Measurements from ENCODE around the gene VPS41. TPM values are rescaled to one million over a fixed set of nuclear protein-coding genes. Genes with fewer than 3 reads are reported as not detected.

VPS41 gene
- total and polyA plus RNA-seq, 4 donors: 9.2 to 24.1 (median 16.1) TPM

DNA sequence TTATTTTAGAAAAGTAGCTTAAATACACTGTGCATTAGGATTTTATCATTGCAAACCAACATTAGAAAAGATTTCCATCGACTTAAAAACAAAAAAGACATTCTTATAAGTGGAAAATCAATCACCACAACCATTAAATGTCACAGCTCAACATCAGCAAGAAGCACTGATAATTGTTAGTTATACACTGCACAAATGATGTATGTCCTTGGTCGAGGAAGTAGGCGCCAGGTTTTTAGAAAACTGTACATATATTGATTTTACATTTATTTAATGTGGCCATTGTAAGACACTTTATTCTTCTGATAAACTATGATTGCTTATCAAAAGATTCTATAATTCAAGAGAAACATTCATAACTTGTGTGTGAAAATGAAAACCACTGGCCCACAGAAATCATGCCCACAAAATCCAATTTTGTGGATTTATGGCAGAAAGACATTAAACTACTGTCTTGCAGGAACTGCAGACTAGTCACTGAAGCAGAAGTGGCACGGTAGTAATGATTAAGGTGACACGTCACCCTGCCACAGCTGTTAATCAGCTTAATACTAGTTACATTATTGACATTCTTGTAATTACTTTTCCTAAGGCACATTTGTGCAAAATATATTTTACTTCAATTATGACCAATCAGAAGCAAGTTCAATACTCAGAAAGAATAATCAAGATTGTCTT is 79.4 kb downstream of the VPS41 start:
- Histone ChIP-seq H3K9ac (ENCODE audit: low read depth in 1 of 2, low read length in 2 of 2) (no peak overlapping the region), H3K36me3 (ENCODE audit: control insufficient read depth in 4 of 4, insufficient read depth in 3 of 4, low read depth in 1 of 4, low read length in 3 of 4) (no peaks in the 10 kb centered on the region), H3K9me3 (ENCODE audit: control insufficient read depth in 4 of 4, low read length in 3 of 4) (no peaks in the 10 kb centered on the region), H3K4me1 (ENCODE audit: control insufficient read depth in 4 of 4, insufficient read depth in 4 of 4, low read length in 3 of 4) (peaks cover 0 to 5% (median 3%) of the 10 kb centered on the region in 4 donors), H3K27ac (ENCODE audit: low read depth in 1 of 2, low read length in 2 of 2) (no peak overlapping the region), H3K27me3 (ENCODE audit: control insufficient read depth in 4 of 4, insufficient read depth in 4 of 4, low read length in 3 of 4) (no peaks in the 10 kb centered on the region), H3K4me3 (ENCODE audit: low read depth in 1 of 3, low read length in 3 of 3) (no peak overlapping the region)
- WGBS: 95% methylated on average over 5 of the region's 5 CpGs
- no peak for DNase-seq (ENCODE audit: low spot score)
- TF ChIP-seq SP1 (IDR thresholded peaks at IDR 0.05): no peak
- no peak for TF ChIP-seq MAX (IDR thresholded peaks at IDR 0.05)
- no peak for TF ChIP-seq FOXA1 (IDR thresholded peaks at IDR 0.05)
- TF ChIP-seq, protein P1, sequence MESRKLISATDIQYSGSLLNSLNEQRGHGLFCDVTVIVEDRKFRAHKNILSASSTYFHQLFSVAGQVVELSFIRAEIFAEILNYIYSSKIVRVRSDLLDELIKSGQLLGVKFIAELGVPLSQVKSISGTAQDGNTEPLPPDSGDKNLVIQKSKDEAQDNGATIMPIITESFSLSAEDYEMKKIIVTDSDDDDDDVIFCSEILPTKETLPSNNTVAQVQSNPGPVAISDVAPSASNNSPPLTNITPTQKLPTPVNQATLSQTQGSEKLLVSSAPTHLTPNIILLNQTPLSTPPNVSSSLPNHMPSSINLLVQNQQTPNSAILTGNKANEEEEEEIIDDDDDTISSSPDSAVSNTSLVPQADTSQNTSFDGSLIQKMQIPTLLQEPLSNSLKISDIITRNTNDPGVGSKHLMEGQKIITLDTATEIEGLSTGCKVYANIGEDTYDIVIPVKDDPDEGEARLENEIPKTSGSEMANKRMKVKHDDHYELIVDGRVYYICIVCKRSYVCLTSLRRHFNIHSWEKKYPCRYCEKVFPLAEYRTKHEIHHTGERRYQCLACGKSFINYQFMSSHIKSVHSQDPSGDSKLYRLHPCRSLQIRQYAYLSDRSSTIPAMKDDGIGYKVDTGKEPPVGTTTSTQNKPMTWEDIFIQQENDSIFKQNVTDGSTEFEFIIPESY (IDR thresholded peaks at IDR 0.05): no peak
- TF ChIP-seq, protein P2, sequence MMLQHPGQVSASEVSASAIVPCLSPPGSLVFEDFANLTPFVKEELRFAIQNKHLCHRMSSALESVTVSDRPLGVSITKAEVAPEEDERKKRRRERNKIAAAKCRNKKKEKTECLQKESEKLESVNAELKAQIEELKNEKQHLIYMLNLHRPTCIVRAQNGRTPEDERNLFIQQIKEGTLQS (IDR thresholded peaks at IDR 0.05): no peak
- no peak for TF ChIP-seq YY1 (IDR thresholded peaks at IDR 0.05)
- no peak for TF ChIP-seq NR2F2 (IDR thresholded peaks at IDR 0.05)
- TF ChIP-seq TAF1 (conservative IDR thresholded peaks at IDR 0.05): no peak
- no peak for TF ChIP-seq RXRA (IDR thresholded peaks at IDR 0.05)
- no peak for TF ChIP-seq RAD21 (IDR thresholded peaks at IDR 0.05)
- no peak for TF ChIP-seq EGR1 (IDR thresholded peaks at IDR 0.05; ENCODE audit: low read depth in 2 of 2)
- TF ChIP-seq HNF4A (conservative IDR thresholded peaks at IDR 0.05): no peak

DNA sequence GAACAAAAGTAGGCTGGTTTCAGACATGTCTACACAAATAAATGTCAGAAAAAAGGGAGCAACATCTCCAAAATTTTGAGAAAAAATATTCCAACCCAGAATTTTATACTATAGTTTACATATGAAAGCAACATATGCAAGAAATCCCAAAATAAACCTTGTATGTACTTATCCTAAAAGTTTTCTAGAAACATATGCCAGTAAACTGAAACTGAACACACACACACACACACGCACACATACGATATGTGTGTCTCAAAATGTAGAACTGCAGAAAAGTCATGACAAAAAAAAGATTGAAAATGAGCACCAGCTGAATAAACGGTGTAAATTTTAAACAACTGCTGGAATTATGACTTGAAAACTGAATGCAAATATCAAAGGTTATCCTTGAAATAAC is 81.0 kb downstream of the VPS41 start:
- no peak overlapping the region for H3K27ac ChIP-seq (ENCODE audit: low read depth in 1 of 2, low read length in 2 of 2)

More for the DNA sequence above, 81.0 kb downstream of the VPS41 start:
- Histone ChIP-seq H3K4me3 (ENCODE audit: low read depth in 1 of 3, low read length in 3 of 3) (no peak overlapping the region), H3K9me3 (ENCODE audit: control insufficient read depth in 4 of 4, low read length in 3 of 4) (no peaks in the 10 kb centered on the region), H3K4me1 (ENCODE audit: control insufficient read depth in 4 of 4, insufficient read depth in 4 of 4, low read length in 3 of 4) (peaks cover 0 to 5% (median 3%) of the 10 kb centered on the region in 4 donors), H3K27me3 (ENCODE audit: control insufficient read depth in 4 of 4, insufficient read depth in 4 of 4, low read length in 3 of 4) (no peaks in the 10 kb centered on the region), H3K9ac (ENCODE audit: low read depth in 1 of 2, low read length in 2 of 2) (no peak overlapping the region), H3K36me3 (ENCODE audit: control insufficient read depth in 4 of 4, insufficient read depth in 3 of 4, low read depth in 1 of 4, low read length in 3 of 4) (no peaks in the 10 kb centered on the region)
- 93% methylated on average over 3 of the region's 3 CpGs for WGBS
- TF ChIP-seq HNF4A (conservative IDR thresholded peaks at IDR 0.05) (no peak), EGR1 (IDR thresholded peaks at IDR 0.05; ENCODE audit: low read depth in 2 of 2) (no peak), JUND (IDR thresholded peaks at IDR 0.05) (no peak), FOXA2 (IDR thresholded peaks at IDR 0.05) (no peak), TAF1 (conservative IDR thresholded peaks at IDR 0.05) (no peak), RAD21 (IDR thresholded peaks at IDR 0.05) (no peak), MAX (IDR thresholded peaks at IDR 0.05) (no peak), SP1 (IDR thresholded peaks at IDR 0.05) (no peak), NR2F2 (IDR thresholded peaks at IDR 0.05) (no peak), FOXA1 (IDR thresholded peaks at IDR 0.05) (no peak), GABPA (IDR thresholded peaks at IDR 0.05 in 1 of 2, conservative IDR thresholded peaks at IDR 0.05 in 1 of 2) (no peak), HNF4G (IDR thresholded peaks at IDR 0.05) (no peak), RXRA (IDR thresholded peaks at IDR 0.05) (no peak), REST (IDR thresholded peaks at IDR 0.05) (no peak)
- TF ChIP-seq, protein P2 (IDR thresholded peaks at IDR 0.05): no peak
- TF ChIP-seq, protein P1 (IDR thresholded peaks at IDR 0.05): no peak
- TF ChIP-seq, protein P3, sequence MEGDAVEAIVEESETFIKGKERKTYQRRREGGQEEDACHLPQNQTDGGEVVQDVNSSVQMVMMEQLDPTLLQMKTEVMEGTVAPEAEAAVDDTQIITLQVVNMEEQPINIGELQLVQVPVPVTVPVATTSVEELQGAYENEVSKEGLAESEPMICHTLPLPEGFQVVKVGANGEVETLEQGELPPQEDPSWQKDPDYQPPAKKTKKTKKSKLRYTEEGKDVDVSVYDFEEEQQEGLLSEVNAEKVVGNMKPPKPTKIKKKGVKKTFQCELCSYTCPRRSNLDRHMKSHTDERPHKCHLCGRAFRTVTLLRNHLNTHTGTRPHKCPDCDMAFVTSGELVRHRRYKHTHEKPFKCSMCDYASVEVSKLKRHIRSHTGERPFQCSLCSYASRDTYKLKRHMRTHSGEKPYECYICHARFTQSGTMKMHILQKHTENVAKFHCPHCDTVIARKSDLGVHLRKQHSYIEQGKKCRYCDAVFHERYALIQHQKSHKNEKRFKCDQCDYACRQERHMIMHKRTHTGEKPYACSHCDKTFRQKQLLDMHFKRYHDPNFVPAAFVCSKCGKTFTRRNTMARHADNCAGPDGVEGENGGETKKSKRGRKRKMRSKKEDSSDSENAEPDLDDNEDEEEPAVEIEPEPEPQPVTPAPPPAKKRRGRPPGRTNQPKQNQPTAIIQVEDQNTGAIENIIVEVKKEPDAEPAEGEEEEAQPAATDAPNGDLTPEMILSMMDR (IDR thresholded peaks at IDR 0.05; ENCODE audit: low read depth, low read length, missing input control): no peak
- no peak for DNase-seq (ENCODE audit: low spot score)

All from liver (tissue), 9 donors.